Measurements from ENCODE around the gene ING1.

ING1 gene

DNA sequence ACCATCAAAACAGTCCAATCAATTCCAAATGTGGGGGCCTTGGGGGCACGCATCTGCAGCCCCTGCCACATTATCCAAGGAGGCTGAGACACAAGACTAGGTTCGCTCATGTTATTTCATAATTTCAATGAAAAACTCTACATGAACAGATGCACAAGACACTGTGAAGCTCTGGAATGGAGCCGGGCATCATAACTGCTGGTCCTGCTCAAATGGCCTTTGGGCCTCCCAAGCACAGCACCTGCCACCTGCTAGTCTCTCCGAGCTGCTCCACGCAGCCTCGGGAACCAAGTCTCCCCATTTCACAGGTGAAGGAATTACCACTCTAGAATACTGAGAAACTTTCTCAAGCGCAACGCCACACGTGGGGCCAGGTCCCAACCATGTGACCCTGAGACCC, 24.5 kb upstream of the ING1 start:
- TF ChIP-seq TEAD4 (IDR thresholded peaks at IDR 0.05) (no peak), CREB1 (IDR thresholded peaks at IDR 0.05; ENCODE audit: low read depth) (no peak), TCF12 (IDR thresholded peaks at IDR 0.05; ENCODE audit: low read depth) (no peak), RAD21 (IDR thresholded peaks at IDR 0.05; ENCODE audit: low read depth) (no peak), FOXM1 (IDR thresholded peaks at IDR 0.05; ENCODE audit: borderline replicate concordance, low read depth) (no peak), ZBTB7A (IDR thresholded peaks at IDR 0.05; ENCODE audit: low read depth) (no peak), EGR1 (IDR thresholded peaks at IDR 0.05) (no peak), NFIC (IDR thresholded peaks at IDR 0.05) (no peak)
- TF ChIP-seq, protein P1, sequence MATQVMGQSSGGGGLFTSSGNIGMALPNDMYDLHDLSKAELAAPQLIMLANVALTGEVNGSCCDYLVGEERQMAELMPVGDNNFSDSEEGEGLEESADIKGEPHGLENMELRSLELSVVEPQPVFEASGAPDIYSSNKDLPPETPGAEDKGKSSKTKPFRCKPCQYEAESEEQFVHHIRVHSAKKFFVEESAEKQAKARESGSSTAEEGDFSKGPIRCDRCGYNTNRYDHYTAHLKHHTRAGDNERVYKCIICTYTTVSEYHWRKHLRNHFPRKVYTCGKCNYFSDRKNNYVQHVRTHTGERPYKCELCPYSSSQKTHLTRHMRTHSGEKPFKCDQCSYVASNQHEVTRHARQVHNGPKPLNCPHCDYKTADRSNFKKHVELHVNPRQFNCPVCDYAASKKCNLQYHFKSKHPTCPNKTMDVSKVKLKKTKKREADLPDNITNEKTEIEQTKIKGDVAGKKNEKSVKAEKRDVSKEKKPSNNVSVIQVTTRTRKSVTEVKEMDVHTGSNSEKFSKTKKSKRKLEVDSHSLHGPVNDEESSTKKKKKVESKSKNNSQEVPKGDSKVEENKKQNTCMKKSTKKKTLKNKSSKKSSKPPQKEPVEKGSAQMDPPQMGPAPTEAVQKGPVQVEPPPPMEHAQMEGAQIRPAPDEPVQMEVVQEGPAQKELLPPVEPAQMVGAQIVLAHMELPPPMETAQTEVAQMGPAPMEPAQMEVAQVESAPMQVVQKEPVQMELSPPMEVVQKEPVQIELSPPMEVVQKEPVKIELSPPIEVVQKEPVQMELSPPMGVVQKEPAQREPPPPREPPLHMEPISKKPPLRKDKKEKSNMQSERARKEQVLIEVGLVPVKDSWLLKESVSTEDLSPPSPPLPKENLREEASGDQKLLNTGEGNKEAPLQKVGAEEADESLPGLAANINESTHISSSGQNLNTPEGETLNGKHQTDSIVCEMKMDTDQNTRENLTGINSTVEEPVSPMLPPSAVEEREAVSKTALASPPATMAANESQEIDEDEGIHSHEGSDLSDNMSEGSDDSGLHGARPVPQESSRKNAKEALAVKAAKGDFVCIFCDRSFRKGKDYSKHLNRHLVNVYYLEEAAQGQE (IDR thresholded peaks at IDR 0.05; ENCODE audit: low read depth): no peak
- TF ChIP-seq, protein P2, sequence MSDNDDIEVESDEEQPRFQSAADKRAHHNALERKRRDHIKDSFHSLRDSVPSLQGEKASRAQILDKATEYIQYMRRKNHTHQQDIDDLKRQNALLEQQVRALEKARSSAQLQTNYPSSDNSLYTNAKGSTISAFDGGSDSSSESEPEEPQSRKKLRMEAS (IDR thresholded peaks at IDR 0.05): no peak

DNA sequence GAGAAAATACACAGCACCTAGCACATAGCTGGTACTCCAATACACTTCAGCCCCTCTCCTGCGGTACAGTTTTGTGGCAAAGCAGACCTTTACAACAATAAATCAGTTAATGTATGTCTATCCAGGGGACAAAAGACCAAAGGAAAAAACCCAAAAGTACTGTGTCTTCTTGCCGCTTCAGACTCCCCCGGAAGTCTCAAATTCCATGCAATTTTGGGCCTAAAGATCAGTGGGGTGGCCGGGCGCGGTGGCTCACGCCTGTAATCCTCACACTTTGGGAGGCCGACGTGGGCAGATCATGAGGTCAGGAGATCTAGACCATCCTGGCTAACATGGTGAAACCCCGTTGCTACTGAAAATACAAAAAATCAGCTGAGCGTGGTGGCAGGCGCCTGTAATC, 23.8 kb upstream of the ING1 start:
- TF ChIP-seq CEBPB (IDR thresholded peaks at IDR 0.05): no peak
- TF ChIP-seq RAD21 (IDR thresholded peaks at IDR 0.05; ENCODE audit: low read depth): no peak
- no peak for TF ChIP-seq ZBTB7A (IDR thresholded peaks at IDR 0.05; ENCODE audit: low read depth)
- no peak for TF ChIP-seq EGR1 (IDR thresholded peaks at IDR 0.05)
- TF ChIP-seq TCF12 (IDR thresholded peaks at IDR 0.05; ENCODE audit: low read depth): no peak
- no peak for TF ChIP-seq CREB1 (IDR thresholded peaks at IDR 0.05; ENCODE audit: low read depth)
- TF ChIP-seq, protein P3, sequence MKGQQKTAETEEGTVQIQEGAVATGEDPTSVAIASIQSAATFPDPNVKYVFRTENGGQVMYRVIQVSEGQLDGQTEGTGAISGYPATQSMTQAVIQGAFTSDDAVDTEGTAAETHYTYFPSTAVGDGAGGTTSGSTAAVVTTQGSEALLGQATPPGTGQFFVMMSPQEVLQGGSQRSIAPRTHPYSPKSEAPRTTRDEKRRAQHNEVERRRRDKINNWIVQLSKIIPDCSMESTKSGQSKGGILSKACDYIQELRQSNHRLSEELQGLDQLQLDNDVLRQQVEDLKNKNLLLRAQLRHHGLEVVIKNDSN (IDR thresholded peaks at IDR 0.05): no peak
- TF ChIP-seq EP300 (IDR thresholded peaks at IDR 0.05; ENCODE audit: borderline replicate concordance): no peak
- TF ChIP-seq, protein P2 (IDR thresholded peaks at IDR 0.05): no peak

DNA sequence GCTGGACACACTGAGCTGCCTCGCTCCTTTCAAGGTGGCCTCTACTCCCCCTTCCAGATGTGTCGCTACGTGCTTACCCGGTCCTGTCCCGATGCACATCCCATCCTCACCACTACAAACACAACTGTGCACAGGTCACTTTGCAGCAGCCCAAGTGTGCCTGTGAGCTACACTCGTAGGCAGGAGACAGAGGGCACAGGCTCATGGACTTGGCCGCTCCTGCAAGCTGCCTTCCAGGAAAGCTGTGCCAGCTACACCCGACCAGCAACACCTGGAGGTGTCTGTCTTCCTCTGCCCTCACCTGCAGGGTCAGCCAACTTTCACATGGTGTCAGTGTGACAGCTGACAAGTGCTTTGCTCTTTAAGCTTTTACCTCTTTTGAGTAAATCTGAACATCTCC, 23.0 kb upstream of the ING1 start:
- TF ChIP-seq TEAD4 (IDR thresholded peaks at IDR 0.05) (no peak), CREB1 (IDR thresholded peaks at IDR 0.05; ENCODE audit: low read depth) (no peak), TCF12 (IDR thresholded peaks at IDR 0.05; ENCODE audit: low read depth) (no peak), RAD21 (IDR thresholded peaks at IDR 0.05; ENCODE audit: low read depth) (no peak), EP300 (IDR thresholded peaks at IDR 0.05; ENCODE audit: borderline replicate concordance) (no peak), CEBPB (IDR thresholded peaks at IDR 0.05) (no peak), YY1 (IDR thresholded peaks at IDR 0.05; ENCODE audit: low read depth) (no peak), ZBTB7A (IDR thresholded peaks at IDR 0.05; ENCODE audit: low read depth) (no peak), FOXM1 (IDR thresholded peaks at IDR 0.05; ENCODE audit: borderline replicate concordance, low read depth) (no peak), EGR1 (IDR thresholded peaks at IDR 0.05) (no peak), TAF1 (IDR thresholded peaks at IDR 0.05; ENCODE audit: low read depth) (no peak)
- TF ChIP-seq, protein P1 (IDR thresholded peaks at IDR 0.05; ENCODE audit: low read depth): no peak
- TF ChIP-seq, protein P3 (IDR thresholded peaks at IDR 0.05): no peak
- TF ChIP-seq, protein P2 (IDR thresholded peaks at IDR 0.05): no peak

DNA sequence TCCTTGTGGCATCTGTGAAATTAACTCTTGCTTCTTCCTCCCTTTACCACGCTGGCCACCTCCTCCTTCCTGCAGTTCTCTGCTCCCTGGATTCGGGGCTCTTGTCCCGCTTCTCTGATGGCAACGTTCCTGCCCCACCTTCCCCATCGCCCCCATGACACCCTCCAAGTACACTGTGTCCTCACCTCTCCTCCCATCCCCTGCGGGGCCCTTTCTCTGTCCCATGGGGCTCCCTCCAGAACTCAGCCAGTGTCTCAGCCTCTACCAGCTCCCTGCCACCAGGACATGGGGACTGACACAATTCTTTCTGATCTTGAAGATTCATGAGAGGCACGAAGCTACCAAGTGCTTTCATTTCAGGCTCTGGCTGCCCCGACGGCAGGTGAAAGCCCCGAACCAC, 16.7 kb upstream of the ING1 start:
- no peak for TF ChIP-seq CREB1 (IDR thresholded peaks at IDR 0.05; ENCODE audit: low read depth)
- no peak for TF ChIP-seq EGR1 (IDR thresholded peaks at IDR 0.05)
- TF ChIP-seq RAD21 (IDR thresholded peaks at IDR 0.05; ENCODE audit: low read depth): no peak
- no peak for TF ChIP-seq YY1 (IDR thresholded peaks at IDR 0.05; ENCODE audit: low read depth)
- TF ChIP-seq NFIC (IDR thresholded peaks at IDR 0.05): no peak
- TF ChIP-seq, protein P2 (IDR thresholded peaks at IDR 0.05): no peak
- no peak for TF ChIP-seq FOXM1 (IDR thresholded peaks at IDR 0.05; ENCODE audit: borderline replicate concordance, low read depth)
- TF ChIP-seq TAF1 (IDR thresholded peaks at IDR 0.05; ENCODE audit: low read depth): no peak
- TF ChIP-seq ZBTB7A (IDR thresholded peaks at IDR 0.05; ENCODE audit: low read depth): no peak
- TF ChIP-seq, protein P1 (IDR thresholded peaks at IDR 0.05; ENCODE audit: low read depth): no peak
- no peak for TF ChIP-seq EP300 (IDR thresholded peaks at IDR 0.05; ENCODE audit: borderline replicate concordance)

Data from Ishikawa (cell line).